A673 (cell line): ENCODE measurements around the gene PEAK3.

Experiments used
- CTCF ChIP-seq: fragments of 300-800, 200-600 bp; sonication (generic); conservative IDR thresholded peaks from 2 replicates; pipeline ENCODE4 v1.5.1; 2017; ENCODE audit warnings: low read depth, mild to moderate bottlenecking, antibody characterized with exemption, low read length, moderate library complexity, mixed read lengths
- EZH2 ChIP-seq: fragments of 200-600 bp; sonication (generic); IDR thresholded peaks from 2 replicates; pipeline ENCODE4 v1.6.1; 2017; ENCODE audit warnings: borderline replicate concordance, low read depth, mild to moderate bottlenecking, mixed read lengths, antibody characterized with exemption, low read length; ENCODE audit not compliant: poor library complexity, severe bottlenecking

- TF ChIP-seq EZH2 (no peak), CTCF (no peak)
These were observed 34.4 kb downstream of the PEAK3 start for GRCh38 chr19:2247433-2248101.
